ENCODE results near the gene AGBL1. TPM values are rescaled to one million over a fixed set of nuclear protein-coding genes. Genes with fewer than 3 reads are reported as not detected.

AGBL1 gene
- total and polyA plus RNA-seq, 2 experiments from 2014 or later = 0.03 TPM; not detected in 1

GRCh38 chr15:86488046-86488445 lies 408.4 kb downstream of the AGBL1 start:
- H3K9me3 Mint-ChIP-seq = no peaks in the 10 kb centered on the region
- 0 out of 2 replicates have a peak, but pooled peaks cover 4% of the 10 kb centered on the region for H3K9me2 ChIP-seq (ENCODE audit: insufficient read depth)
- H3K36me3 Mint-ChIP-seq (ENCODE audit: low read depth) = no peaks in the 10 kb centered on the region
- H3K27me3 ChIP-seq (ENCODE audit: insufficient read depth) = no peaks in the 10 kb centered on the region
- no peaks in the 10 kb centered on the region for H4K20me1 ChIP-seq (replicated peaks; ENCODE audit: insufficient read depth)
- H3K36me3 ChIP-seq (ENCODE audit: insufficient read depth) = no peaks in the 10 kb centered on the region
- no peak overlapping the region for H3K27ac ChIP-seq (ENCODE audit: low read depth)
- no peak for DNase-seq (ENCODE audit: low spot score)
- H3K4me1 ChIP-seq (ENCODE audit: insufficient read depth) = no peaks in the 10 kb centered on the region
- peaks cover 3% of the 10 kb centered on the region; the same call in 1 of the 3 replicates for H3K4me1 Mint-ChIP-seq
- H2AFZ ChIP-seq = no peak overlapping the region
- no peak overlapping the region for H3K4me3 Mint-ChIP-seq
- H3K4me2 ChIP-seq = no peak overlapping the region
- no peak overlapping the region for H3K27ac Mint-ChIP-seq
- H3F3A ChIP-seq (replicated peaks; ENCODE audit: low read depth) = no peaks in the 10 kb centered on the region
- ATAC-seq = no peak
- H3K4me3 ChIP-seq = no peak overlapping the region
- no peaks in the 10 kb centered on the region for H3K27me3 Mint-ChIP-seq (ENCODE audit: insufficient read depth, low read depth, poor library complexity)
- TF ChIP-seq, protein P1, sequence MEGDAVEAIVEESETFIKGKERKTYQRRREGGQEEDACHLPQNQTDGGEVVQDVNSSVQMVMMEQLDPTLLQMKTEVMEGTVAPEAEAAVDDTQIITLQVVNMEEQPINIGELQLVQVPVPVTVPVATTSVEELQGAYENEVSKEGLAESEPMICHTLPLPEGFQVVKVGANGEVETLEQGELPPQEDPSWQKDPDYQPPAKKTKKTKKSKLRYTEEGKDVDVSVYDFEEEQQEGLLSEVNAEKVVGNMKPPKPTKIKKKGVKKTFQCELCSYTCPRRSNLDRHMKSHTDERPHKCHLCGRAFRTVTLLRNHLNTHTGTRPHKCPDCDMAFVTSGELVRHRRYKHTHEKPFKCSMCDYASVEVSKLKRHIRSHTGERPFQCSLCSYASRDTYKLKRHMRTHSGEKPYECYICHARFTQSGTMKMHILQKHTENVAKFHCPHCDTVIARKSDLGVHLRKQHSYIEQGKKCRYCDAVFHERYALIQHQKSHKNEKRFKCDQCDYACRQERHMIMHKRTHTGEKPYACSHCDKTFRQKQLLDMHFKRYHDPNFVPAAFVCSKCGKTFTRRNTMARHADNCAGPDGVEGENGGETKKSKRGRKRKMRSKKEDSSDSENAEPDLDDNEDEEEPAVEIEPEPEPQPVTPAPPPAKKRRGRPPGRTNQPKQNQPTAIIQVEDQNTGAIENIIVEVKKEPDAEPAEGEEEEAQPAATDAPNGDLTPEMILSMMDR (conservative IDR thresholded peaks at IDR 0.05; ENCODE audit: low read depth in 2 of 2) = no peak
- TF ChIP-seq, protein P2, sequence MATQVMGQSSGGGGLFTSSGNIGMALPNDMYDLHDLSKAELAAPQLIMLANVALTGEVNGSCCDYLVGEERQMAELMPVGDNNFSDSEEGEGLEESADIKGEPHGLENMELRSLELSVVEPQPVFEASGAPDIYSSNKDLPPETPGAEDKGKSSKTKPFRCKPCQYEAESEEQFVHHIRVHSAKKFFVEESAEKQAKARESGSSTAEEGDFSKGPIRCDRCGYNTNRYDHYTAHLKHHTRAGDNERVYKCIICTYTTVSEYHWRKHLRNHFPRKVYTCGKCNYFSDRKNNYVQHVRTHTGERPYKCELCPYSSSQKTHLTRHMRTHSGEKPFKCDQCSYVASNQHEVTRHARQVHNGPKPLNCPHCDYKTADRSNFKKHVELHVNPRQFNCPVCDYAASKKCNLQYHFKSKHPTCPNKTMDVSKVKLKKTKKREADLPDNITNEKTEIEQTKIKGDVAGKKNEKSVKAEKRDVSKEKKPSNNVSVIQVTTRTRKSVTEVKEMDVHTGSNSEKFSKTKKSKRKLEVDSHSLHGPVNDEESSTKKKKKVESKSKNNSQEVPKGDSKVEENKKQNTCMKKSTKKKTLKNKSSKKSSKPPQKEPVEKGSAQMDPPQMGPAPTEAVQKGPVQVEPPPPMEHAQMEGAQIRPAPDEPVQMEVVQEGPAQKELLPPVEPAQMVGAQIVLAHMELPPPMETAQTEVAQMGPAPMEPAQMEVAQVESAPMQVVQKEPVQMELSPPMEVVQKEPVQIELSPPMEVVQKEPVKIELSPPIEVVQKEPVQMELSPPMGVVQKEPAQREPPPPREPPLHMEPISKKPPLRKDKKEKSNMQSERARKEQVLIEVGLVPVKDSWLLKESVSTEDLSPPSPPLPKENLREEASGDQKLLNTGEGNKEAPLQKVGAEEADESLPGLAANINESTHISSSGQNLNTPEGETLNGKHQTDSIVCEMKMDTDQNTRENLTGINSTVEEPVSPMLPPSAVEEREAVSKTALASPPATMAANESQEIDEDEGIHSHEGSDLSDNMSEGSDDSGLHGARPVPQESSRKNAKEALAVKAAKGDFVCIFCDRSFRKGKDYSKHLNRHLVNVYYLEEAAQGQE (IDR thresholded peaks at IDR 0.05; ENCODE audit: unreplicated experiment) = no peak
- TF ChIP-seq ETS1 (IDR thresholded peaks at IDR 0.05) = no peak
- TF ChIP-seq EZH2 (IDR thresholded peaks at IDR 0.05; ENCODE audit: low read depth, unreplicated experiment) = no peak
- no peak for TF ChIP-seq EZH2phosphoT487 (IDR thresholded peaks at IDR 0.05; ENCODE audit: unreplicated experiment)
- TF ChIP-seq POLR2AphosphoS5 (IDR thresholded peaks at IDR 0.05; ENCODE audit: low read depth) = no peak
- no peak for TF ChIP-seq STAT1 (IDR thresholded peaks at IDR 0.05; ENCODE audit: unreplicated experiment)
- TF ChIP-seq ZNF462 (CRISPR knock-in tag; IDR thresholded peaks at IDR 0.05) = no peak
- no peak for TF ChIP-seq CREB1 (CRISPR knock-in tag; IDR thresholded peaks at IDR 0.05; ENCODE audit: low read depth)
- no peak for TF ChIP-seq ZNF114 (CRISPR knock-in tag; IDR thresholded peaks at IDR 0.05)
- TF ChIP-seq ZNF331 (CRISPR knock-in tag; IDR thresholded peaks at IDR 0.05; ENCODE audit: low read depth) = no peak
- TF ChIP-seq NANOG (IDR thresholded peaks at IDR 0.05; ENCODE audit: borderline replicate concordance) = no peak
- no peak for TF ChIP-seq JUNB (IDR thresholded peaks at IDR 0.05; ENCODE audit: unreplicated experiment)
- no peaks in the 10 kb centered on the region for H3K79me2 ChIP-seq (replicated peaks; ENCODE audit: insufficient read depth)

Measured in GM23338 (cell line).